Measurements from ENCODE around the gene RAB3C.

Gene RAB3C

DNA sequence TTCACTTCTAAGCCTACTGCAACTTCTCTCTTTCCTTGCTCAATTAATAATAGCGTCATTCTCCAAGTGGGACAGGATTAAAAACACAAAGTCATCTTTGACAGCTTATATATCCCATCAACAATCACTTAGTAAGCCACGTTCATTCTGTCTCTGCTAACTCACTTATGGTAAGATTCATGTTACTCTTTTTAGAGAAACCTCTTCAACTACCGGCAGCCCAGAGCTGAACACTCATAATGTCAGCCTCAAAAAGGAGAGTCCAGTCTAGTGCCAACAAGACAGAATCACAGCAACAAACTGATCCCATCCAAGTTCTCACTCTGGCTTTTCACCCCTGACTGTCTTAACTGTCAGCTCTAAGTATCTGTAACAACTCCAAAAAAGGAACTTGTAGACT, 196.0 kb downstream of the RAB3C start:
- DNase-seq: no peak

GRCh38 chr5:58786035-58786434, 203.2 kb downstream of the RAB3C start:
- DNase-seq: no peak

GRCh38 chr5:58786711-58787303, 203.9 kb downstream of the RAB3C start:
- no peak for DNase-seq

- no peak for DNase-seq
These were observed 205.1 kb downstream of the RAB3C start for GRCh38 chr5:58787987-58788386.

- no peak for DNase-seq
These were observed 211.2 kb downstream of the RAB3C start for GRCh38 chr5:58793888-58794657.

DNA sequence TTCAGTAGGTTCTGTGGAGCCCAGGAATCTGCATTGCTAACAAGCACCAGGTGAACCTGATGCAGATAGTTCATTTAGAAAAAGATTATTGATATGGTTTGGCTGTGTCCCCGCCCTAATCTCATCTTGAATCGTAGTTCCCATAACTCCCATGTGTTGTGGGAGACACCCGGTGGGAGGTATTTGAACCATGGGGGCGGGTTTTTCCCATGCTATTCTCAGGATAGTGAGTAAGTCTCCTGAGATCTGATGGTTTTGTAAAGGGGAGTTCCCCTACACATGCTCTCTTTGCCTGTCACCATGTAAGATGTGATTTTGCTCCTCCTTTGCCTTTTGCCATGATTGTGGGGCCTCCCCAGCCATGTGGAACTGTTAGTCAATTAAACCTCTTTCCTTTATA, 212.0 kb downstream of the RAB3C start:
- no peak for DNase-seq

GRCh38 chr5:58795327-58795726, 212.5 kb downstream of the RAB3C start:
- no peak for DNase-seq

- DNase-seq: no peak
These were observed 214.1 kb downstream of the RAB3C start for GRCh38 chr5:58797021-58797420.

DNA sequence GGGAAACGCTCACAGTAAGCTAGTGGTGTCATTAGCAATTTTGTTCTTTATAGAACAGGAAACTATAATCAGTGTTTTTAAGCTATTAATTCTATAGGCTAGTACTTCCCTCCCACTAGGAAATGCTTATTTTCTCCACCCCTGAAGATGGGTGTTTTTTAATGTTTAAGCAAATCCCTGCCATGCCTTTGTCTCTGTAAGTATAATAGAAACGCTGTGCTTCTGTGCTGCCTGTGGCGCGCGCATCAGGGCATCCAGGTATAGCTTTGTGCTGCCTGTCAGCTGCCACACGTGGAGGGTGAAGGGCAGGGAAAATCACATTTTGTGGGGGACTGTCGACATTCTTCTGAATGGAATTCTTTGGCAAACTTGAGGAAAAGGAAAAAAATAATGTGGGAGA, 217.5 kb downstream of the RAB3C start:
- no peak for DNase-seq

DNA sequence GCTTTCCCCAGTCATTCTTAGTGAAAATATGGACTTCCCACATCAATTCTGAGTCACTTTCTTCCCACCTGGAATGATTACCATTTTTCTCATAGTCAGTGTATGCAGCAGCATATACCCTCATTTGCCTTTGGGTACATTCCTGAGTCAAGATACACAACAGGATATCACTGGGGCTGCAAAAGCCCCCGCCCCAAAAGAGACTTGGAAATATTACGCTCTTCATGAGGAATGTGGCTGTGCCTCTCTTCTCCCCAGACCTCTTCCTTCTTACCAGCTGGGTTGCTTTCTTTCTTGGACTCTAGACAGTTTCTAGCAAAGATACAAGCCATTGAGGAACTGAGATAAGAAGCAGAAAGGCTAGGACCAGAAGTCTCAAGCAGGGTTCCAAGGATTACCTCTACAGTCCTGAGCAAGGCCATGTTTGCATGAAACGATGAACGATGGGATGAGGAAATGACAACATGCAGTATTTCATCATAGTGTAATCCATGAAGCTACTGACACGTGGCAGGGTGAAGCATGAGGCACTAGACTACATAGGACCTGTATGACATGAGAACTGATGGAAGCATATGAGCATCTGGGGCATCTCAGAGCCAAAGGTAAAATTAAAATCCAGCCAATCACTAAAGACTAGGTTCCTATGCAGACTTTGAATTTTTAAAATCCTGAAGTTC, 218.1 kb downstream of the RAB3C start:
- no peak for DNase-seq

- DNase-seq: no peak
These were observed 220.2 kb downstream of the RAB3C start for GRCh38 chr5:58803056-58803455.

GRCh38 chr5:58804291-58804690, 221.4 kb downstream of the RAB3C start:
- DNase-seq: peak; percentile 41

DNA sequence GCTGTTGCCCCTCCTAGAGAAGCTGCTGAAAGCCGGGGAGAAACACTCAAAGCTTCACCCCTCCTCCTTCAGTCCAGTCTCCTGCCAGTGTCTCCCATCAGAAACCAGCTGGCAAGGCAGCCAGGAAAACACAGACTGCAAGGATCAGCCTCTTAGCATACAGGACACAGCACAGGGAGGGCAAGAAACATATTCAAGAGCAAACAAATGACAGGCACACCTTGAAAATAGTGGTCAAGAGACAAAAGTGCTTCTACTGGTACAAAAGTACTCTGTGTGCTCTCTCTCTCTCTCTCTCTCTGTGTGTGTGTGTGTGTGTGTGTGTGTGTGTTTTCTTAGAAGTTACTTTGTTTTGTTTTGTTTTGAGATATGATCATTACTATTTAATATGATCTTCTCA, 227.2 kb downstream of the RAB3C start:
- DNase-seq: no peak

DNA sequence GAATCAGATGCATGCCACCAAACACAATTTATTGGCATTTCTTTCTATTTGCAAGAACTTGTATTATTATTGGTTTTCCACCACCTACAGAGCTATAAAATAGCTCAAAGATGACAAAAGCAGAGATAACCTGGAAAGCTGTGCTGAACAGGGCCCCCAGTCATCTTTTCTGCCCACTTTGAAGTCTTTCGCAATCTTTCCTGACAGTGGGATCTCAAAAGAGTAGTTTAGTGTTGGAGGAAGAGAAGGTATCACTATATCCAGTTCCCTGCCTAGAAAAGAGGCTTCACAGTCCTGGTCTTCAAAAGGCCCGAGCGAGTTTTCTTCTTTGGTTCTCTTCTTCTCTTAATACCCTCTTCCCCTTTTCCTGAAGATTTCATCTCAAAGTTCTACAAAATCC, 231.0 kb downstream of the RAB3C start:
- no peak for DNase-seq

GRCh38 chr5:58816181-58816731, 233.4 kb downstream of the RAB3C start:
- DNase-seq: no peak

DNA sequence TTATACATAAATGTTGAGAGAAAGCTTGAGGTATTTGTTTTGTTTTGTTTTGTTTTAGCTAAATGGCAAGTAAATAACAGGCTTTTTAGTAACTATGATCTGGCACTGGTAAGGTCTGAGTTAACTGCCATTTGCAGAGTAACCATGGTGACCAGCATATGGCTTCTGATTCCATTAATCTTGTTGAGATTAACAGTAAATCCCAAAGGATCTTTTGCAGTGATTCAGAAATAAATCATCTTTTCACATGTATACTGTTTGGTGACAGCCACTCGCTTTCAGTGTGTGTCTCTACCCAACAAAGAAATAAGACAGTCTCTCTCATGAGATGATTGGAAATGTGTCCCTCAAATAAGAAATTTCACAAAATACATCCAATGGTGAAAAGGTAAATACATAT, 235.6 kb downstream of the RAB3C start:
- peak; percentile 64 for DNase-seq

DNA sequence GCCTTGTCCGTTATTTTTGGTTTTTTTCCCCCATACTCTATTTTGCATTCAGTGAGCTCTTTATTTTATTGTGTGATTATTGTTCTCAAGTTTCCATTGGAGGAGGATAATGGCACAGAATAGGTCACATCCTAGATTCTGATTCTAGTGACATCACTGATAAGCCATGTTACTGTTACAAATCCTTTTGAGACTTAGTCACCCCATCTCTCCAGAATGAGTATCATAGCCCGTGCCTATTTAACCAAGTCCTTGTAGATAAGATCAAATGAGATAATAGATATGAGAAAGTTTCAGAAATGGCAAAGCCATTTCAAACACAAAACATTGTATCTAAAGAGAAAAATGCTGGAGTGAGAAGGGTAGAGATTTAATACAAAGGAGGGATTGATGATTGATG, 242.6 kb downstream of the RAB3C start:
- no peak for DNase-seq

DNA sequence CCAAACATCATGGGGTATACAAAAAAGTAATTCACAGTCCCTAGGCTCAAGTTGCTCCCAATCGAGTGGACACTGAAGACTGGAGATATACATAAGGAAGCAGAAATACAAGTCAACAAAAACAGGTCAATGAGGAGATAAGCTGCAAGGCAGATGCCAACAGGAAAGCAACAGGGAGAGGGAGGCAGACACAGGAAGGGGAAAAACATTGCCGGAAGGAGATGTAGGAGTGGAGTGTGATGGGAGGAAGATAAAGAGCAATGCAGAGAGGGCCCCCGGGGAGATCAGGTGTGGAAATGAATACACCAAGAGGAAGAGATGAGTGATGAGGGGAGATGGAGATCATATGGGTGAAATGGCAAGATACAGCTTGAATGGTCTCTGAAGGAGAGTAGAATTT, 243.0 kb downstream of the RAB3C start:
- DNase-seq: no peak

- DNase-seq: peak; percentile 74
These were observed 244.6 kb downstream of the RAB3C start for GRCh38 chr5:58827463-58827862.

DNA sequence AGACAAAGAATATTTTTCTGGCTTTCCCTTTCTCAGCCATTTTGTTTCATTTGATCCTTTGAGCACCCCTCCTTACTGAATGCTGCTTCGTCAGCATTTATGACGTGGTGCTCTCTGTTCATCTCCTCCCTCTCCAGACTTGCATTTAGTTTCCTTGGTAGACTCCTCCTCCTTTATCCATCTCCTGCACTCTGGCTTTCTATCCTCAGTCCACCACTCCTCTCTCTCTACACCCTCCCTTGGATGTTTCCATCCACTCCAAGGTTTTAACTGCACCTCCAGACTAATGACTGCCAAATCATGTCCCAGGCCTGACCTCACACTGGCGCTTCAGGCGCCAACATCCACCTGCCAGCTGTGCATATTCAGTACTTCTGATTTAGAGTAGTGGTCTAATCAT, 245.4 kb downstream of the RAB3C start:
- no peak for DNase-seq

DNA sequence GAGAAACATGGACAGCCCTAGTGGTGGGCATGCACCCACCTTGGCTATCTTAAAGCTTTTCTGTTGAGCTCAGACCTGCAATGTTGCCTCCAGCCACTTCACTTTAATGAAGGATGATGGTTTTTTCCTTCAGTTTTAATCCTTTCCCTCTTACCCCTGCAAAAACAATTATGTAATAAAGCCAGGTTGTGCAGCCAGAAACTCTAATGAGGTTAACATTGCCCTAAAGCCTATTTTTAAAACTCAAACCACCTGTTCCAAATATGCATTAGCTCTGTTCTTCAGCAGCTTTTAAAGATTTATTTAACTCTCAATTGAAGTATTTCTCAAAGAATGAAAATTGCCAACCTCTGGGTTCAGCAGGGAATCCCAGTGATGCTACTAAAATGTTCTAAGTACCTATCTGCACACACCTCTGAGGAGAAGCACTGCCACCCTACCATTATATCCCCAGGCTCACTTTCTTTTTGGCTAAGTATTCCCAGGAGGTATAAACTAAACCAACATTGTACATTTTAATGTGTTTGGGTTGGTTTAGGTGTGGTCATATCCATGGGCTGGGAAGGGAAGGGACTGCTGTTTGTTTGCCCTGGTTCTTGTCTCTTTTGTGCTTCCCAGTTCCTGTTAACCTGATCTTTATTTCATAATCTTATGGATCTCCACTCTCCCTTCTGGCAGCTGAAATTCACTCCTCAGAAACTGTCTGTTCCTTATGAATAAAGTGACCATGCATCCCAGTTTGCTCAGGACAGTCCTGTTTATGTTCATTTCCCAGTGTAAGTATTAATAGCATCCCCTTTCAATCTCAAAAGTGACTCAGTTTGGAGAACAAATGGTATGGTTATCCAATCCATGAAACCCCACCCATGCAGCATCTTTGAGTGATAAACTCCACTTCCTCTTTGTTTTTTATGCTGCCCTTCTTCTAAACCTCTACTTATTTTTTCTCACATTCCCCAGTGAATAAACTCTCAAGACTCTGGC, 251.7 kb downstream of the RAB3C start:
- DNase-seq: no peak

GRCh38 chr5:58836351-58836750, 253.5 kb downstream of the RAB3C start:
- DNase-seq: no peak

DNA sequence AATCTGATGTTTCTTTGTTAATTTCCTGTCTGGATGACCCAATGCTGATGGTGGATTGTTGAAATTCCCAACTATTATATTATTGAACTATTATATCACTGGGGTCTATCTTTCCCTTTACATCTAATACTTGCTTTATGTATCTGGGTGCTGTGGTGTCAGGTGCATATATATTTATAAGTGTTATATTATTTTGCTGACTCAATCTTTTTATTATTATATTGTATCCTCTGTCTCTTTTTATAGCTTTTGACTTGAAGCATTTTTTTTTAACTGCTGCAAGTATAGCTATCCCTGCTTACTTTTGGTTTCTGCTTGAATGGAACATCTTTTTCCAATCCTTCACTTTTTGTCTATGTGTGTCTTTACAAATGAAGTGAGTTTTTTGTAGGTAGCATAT, 255.9 kb downstream of the RAB3C start:
- DNase-seq: no peak

Measured in eye (tissue), 1 donor.